H1 (cell line): ENCODE results near the gene LKAAEAR1. TPM values are rescaled to one million over a fixed set of nuclear protein-coding genes. Genes with fewer than 3 reads are reported as not detected.
A peak's percentile ranks its signal among the peaks of the same experiment; 100 is the strongest.

Experiments used
- CTCF ChIA-PET: fragments of 300-600 bp; sonication (Branson Sonifier 250); formaldehyde crosslinking; loops from one replicate; lab custom pipeline; 2021; ENCODE audit not compliant: partially characterized antibody; lab: Charles Lee
- POLR2A ChIA-PET: fragments of 300-600 bp; sonication (Branson Sonifier 250); formaldehyde crosslinking; loops from one replicate; lab custom pipeline; 2021; ENCODE audit warnings: inconsistent platforms; ENCODE audit not compliant: partially characterized antibody; lab: Charles Lee
- DNase-seq, 2 experiments: peaks; one replicate each; pipeline versions ENCODE4 v3.0.0 to v3.0.0-alpha.2; 2010 to 2022; ENCODE audit warnings: low spot score in 2 of 2, low read depth in 1 of 2, mixed read lengths in 1 of 2
- FAIRE-seq: peaks from 2 replicates; lab custom pipeline; 2011; peaks lifted over from hg19 to GRCh38; lab: Jason Lieb, UNC
- H2AFZ ChIP-seq: 2 replicates; pipeline ENCODE4 v1.8.1; 2012; ENCODE audit warnings: low read length, inconsistent platforms
- H2AK5ac ChIP-seq: 2 replicates; pipeline ENCODE4 v1.6.1; 2013; ENCODE audit warnings: low read depth, low read length
- H2BK120ac ChIP-seq: replicated peaks from 2 replicates; pipeline ENCODE3; 2013; ENCODE audit warnings: low read depth, low read length, inconsistent platforms
- H2BK12ac ChIP-seq: 2 replicates; pipeline ENCODE4 v1.6.1; 2013; ENCODE audit warnings: low read depth, low read length
- H2BK15ac ChIP-seq: 2 replicates; pipeline ENCODE4 v1.6.1; 2013; ENCODE audit warnings: low read length
- H2BK20ac ChIP-seq: 2 replicates; pipeline ENCODE4 v1.6.1; 2013; ENCODE audit warnings: low read length
- H2BK5ac ChIP-seq: 2 replicates; pipeline ENCODE4 v1.6.1; 2013; ENCODE audit warnings: low read depth, low read length
- H3K14ac ChIP-seq: 2 replicates; pipeline ENCODE4 v1.6.1; 2013; ENCODE audit warnings: inconsistent platforms; ENCODE audit not compliant: insufficient read length
- H3K18ac ChIP-seq: 2 replicates; pipeline ENCODE4 v1.6.1; 2013; ENCODE audit warnings: low read length; ENCODE audit errors: extremely low read depth
- H3K23ac ChIP-seq: 2 replicates; pipeline ENCODE4 v1.6.1; 2013; ENCODE audit warnings: inconsistent platforms; ENCODE audit not compliant: insufficient read length
- H3K23me2 ChIP-seq: 2 replicates; pipeline ENCODE4 v1.6.1; 2013; ENCODE audit warnings: low read depth, low read length
- H3K27ac ChIP-seq: 2 replicates; pipeline ENCODE4 v1.6.1; 2011; ENCODE audit warnings: low read depth, low read length, inconsistent platforms
- H3K27me3 ChIP-seq, 4 experiments: replicated peaks in 1 of 4; 1 replicate in 1 of 4; 2 replicates in 3 of 4; pipeline versions ENCODE4 v1.6.1 to v1.8.1; 2011 to 2013; ENCODE audit warnings: low read length in 3 of 4, mild to moderate bottlenecking in 3 of 4, inconsistent platforms in 2 of 4, mixed read lengths in 2 of 4, moderate library complexity in 1 of 4; ENCODE audit not compliant: control insufficient read depth in 3 of 4, insufficient read depth in 3 of 4; ENCODE audit errors: extremely low read depth in 1 of 4
- H3K36me3 ChIP-seq, 4 experiments: 2 replicates each; pipeline versions ENCODE4 v1.6.1 to v1.8.1; 2011 to 2013; ENCODE audit warnings: mild to moderate bottlenecking in 4 of 4, low read length in 3 of 4, moderate library complexity in 2 of 4, control low read depth in 1 of 4, inconsistent platforms in 1 of 4; ENCODE audit not compliant: insufficient read depth in 4 of 4, control insufficient read depth in 2 of 4
- H3K4ac ChIP-seq: replicated peaks from 2 replicates; pipeline ENCODE3; 2013; ENCODE audit warnings: low read length, low read depth, mixed read lengths, inconsistent platforms; ENCODE audit not compliant: insufficient read length
- H3K4me1 ChIP-seq, 4 experiments: replicated peaks in 1 of 4; 1 replicate in 1 of 4; 2 replicates in 3 of 4; pipeline versions ENCODE4 v1.6.1 to v1.8.1; 2011 to 2013; ENCODE audit warnings: low read length in 3 of 4, inconsistent platforms in 2 of 4, mixed read lengths in 1 of 4; ENCODE audit not compliant: insufficient read depth in 4 of 4, control insufficient read depth in 3 of 4
- H3K4me2 ChIP-seq, 2 experiments: 2 replicates each; pipeline versions ENCODE4 v1.6.1 to v1.8.1; 2011 to 2013; ENCODE audit warnings: low read depth in 2 of 2, low read length in 2 of 2, control low read depth in 1 of 2, inconsistent platforms in 1 of 2, mild to moderate bottlenecking in 1 of 2; ENCODE audit not compliant: insufficient read depth in 1 of 2
- H3K4me3 ChIP-seq, 4 experiments: fragments of 200-600, 300-600 bp in 1 of 4; sonication (generic), shearing (Covaris generic), sonication (Bioruptor Twin) in 1 of 4; 2 replicates each; pipeline versions ENCODE4 v1.5.1 to v1.8.1; 2011 to 2016; ENCODE audit warnings: low read length in 4 of 4, low read depth in 3 of 4, control low read depth in 2 of 4, inconsistent platforms in 2 of 4, mild to moderate bottlenecking in 2 of 4, mixed read lengths in 1 of 4, moderate library complexity in 1 of 4; ENCODE audit not compliant: insufficient read depth in 2 of 4; ENCODE audit errors: extremely low read depth in 1 of 4
- H3K56ac ChIP-seq: replicated peaks from 2 replicates; pipeline ENCODE3; 2013; ENCODE audit warnings: low read depth, mild to moderate bottlenecking, mixed read lengths, low read length, inconsistent platforms; ENCODE audit not compliant: insufficient read length
- H3K79me1 ChIP-seq: 2 replicates; pipeline ENCODE4 v1.6.1; 2013; ENCODE audit warnings: low read depth, low read length, control low read depth
- H3K79me2 ChIP-seq, 2 experiments: 2 replicates each; pipeline versions ENCODE4 v1.6.1 to v1.8.1; 2012 to 2013; ENCODE audit warnings: low read length in 2 of 2, mild to moderate bottlenecking in 2 of 2, inconsistent platforms in 1 of 2; ENCODE audit not compliant: insufficient read depth in 2 of 2, control insufficient read depth in 1 of 2
- H3K9ac ChIP-seq, 4 experiments: replicated peaks in 1 of 4; 1 replicate in 1 of 4; 2 replicates in 3 of 4; pipeline versions ENCODE4 v1.6.1 to v1.8.1; 2011 to 2013; ENCODE audit warnings: low read depth in 3 of 4, low read length in 3 of 4, control low read depth in 2 of 4, mild to moderate bottlenecking in 2 of 4, moderate library complexity in 2 of 4, inconsistent platforms in 1 of 4; ENCODE audit errors: extremely low read depth in 1 of 4
- H3K9me3 ChIP-seq, 2 experiments: 2 replicates each; pipeline versions ENCODE4 v1.6.1 to v1.8.1; 2012 to 2013; ENCODE audit warnings: mild to moderate bottlenecking in 2 of 2, moderate library complexity in 2 of 2, control low read depth in 1 of 2, inconsistent platforms in 1 of 2, low read depth in 1 of 2, low read length in 1 of 2, mixed read lengths in 1 of 2; ENCODE audit not compliant: insufficient read depth in 2 of 2
- H4K20me1 ChIP-seq, 2 experiments: replicated peaks in 1 of 2; 2 replicates each; pipeline versions ENCODE3 to v1.8.1; 2011 to 2013; ENCODE audit warnings: inconsistent platforms in 2 of 2, low read length in 2 of 2, mild to moderate bottlenecking in 1 of 2; ENCODE audit not compliant: insufficient read depth in 2 of 2, control insufficient read depth in 1 of 2
- H4K5ac ChIP-seq: 2 replicates; pipeline ENCODE4 v1.6.1; 2013; ENCODE audit warnings: low read length, low read depth, mixed read lengths, inconsistent platforms; ENCODE audit not compliant: insufficient read length
- H4K8ac ChIP-seq: 2 replicates; pipeline ENCODE4 v1.8.0; 2013; ENCODE audit warnings: mild to moderate bottlenecking, moderate library complexity, low read length, inconsistent platforms; ENCODE audit not compliant: insufficient read depth; ENCODE audit errors: extremely low read depth
- H4K91ac ChIP-seq: replicated peaks from 2 replicates; pipeline ENCODE3; 2013; ENCODE audit warnings: low read length, mixed read lengths, inconsistent platforms; ENCODE audit not compliant: insufficient read length
- CREB1 ChIP-seq: IDR thresholded peaks from 2 replicates; pipeline ENCODE4 v1.6.1; 2012; ENCODE audit warnings: inconsistent platforms
- CTBP2 ChIP-seq: IDR thresholded peaks from 2 replicates; pipeline ENCODE4 v1.7.0; 2011; ENCODE audit warnings: borderline replicate concordance, mild to moderate bottlenecking, moderate library complexity, mixed read lengths, low read length; ENCODE audit not compliant: insufficient read depth, insufficient read length
- EGR1 ChIP-seq: IDR thresholded peaks from 2 replicates; pipeline ENCODE4 v1.6.1; 2011; ENCODE audit warnings: low read depth, low read length, borderline replicate concordance
- GABPA ChIP-seq: IDR thresholded peaks from 2 replicates; pipeline ENCODE4 v1.6.1; 2011; ENCODE audit warnings: mild to moderate bottlenecking, low read length, moderate library complexity, borderline replicate concordance; ENCODE audit not compliant: insufficient read depth
- KDM1A ChIP-seq: fragments of 200-600, 300-600 bp; sonication (generic); IDR thresholded peaks from 2 replicates; pipeline ENCODE4 v1.7.1; 2016; ENCODE audit warnings: mild to moderate bottlenecking, low read length, borderline replicate concordance
- KDM5A ChIP-seq: fragments of 200-600 bp; IDR thresholded peaks from 2 replicates; pipeline ENCODE4 v1.7.1; 2012; ENCODE audit warnings: mild to moderate bottlenecking, low read length, inconsistent platforms, mixed read lengths
- SIN3A ChIP-seq, 2 experiments: IDR thresholded peaks in 1 of 2; conservative IDR thresholded peaks in 1 of 2; 2 replicates each; pipeline ENCODE4 v1.6.1; 2011 to 2012; ENCODE audit warnings: low read length in 2 of 2, improper control_type of control experiment in 1 of 2, low read depth in 1 of 2, mild to moderate bottlenecking in 1 of 2
- WGBS, 2 experiments: shearing (Covaris generic) in 1 of 2; methylation state at CpG; one replicate each; pipeline versions ENCODE4 v1.1.6 to v1.1.7; 2013 to 2015; ENCODE audit warnings: low lambda C conversion rate in 2 of 2, mixed read lengths in 2 of 2, inconsistent platforms in 1 of 2, low coverage in 1 of 2, missing lambda C conversion rate in 1 of 2; ENCODE audit not compliant: insufficient replicate concordance in 2 of 2, insufficient coverage in 1 of 2, insufficient read length in 1 of 2; ENCODE audit errors: extremely low coverage in 1 of 2, missing lambda C conversion rate in 1 of 2; 5-methylcytosine and 5-hydroxymethylcytosine counted together
- polyA plus RNA-seq, 7 experiments: library from polyadenylated mRNA; depleted of rRNA in 3 of 7; stranded (reverse) in 5 of 7; unstranded in 2 of 7; fragments of >200 nt in 5 of 7; fragments of 200-250 nt in 2 of 7; gene quantifications; 1 replicate in 5 of 7; 2 replicates in 1 of 7; 4 replicates in 1 of 7; pipeline versions ENCODE4 v1.2.1 to v1.2.3, GENCODE V29; 2011 to 2013; ENCODE audit warnings: missing spikeins in 2 of 7, mixed read lengths in 2 of 7
- total RNA-seq: library from RNA; stranded (reverse); fragmentation: NEBNext Ultra II Directional; extraction: Animal tissue kit (Norgen Biotek cat#: 25700); gene quantifications from 2 replicates; pipeline ENCODE4 v1.2.1, GENCODE V29; 2021

LKAAEAR1 gene
- total and polyA plus RNA-seq, 2 of the 8 experiments (the other 6 are each of a cell fraction or from before 2014, with no cell fraction given): 0.41 to 0.53 TPM

DNA sequence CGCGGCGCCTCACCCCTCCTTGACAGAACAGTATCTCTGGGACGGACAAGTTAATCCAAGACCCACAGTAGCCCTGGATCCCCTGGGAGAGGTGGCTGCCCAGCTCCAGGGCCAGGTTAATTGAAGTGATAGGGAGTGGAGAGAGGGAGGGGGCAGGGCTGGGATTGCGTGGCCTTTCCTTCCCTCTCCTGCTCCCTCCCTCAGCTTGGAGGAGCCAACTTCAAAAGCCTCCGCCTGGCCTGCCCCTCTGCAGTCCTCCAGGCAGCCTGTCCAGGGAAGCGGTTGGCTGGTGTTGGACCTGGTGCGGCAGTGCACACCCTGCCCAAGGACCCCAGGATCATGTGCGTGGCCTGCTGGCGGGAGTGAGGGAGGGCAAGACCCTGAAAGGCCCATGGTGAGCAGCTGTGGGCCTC is 48.3 kb downstream of the LKAAEAR1 start, which contains the start of gene C20orf204:
TSS of gene C20orf204 (plus strand) at position 250 of the 413 bp plus-strand sequence. CDS start at position 392, 142 bp downstream.
- peak within 1 kb of the TSS; percentile 4; the same call in 1 of the 2 replicates for H4K8ac ChIP-seq
- no peak within 1 kb of the TSS for H3K14ac ChIP-seq
- peaks cover 4 to 14% (median 7%) of the 10 kb centered on the region in 4 experiments; a peak in 5 of 8 replicates for H3K36me3 ChIP-seq
- H3K27me3 ChIP-seq: peaks cover 8 to 35% (median 27%) of the 10 kb centered on the region in 4 experiments
- H3K23me2 ChIP-seq: peaks cover 3% of the 10 kb centered on the region; the same call in 1 of the 2 replicates
- H2BK5ac ChIP-seq: peak within 1 kb of the TSS; percentile 84
- H4K20me1 ChIP-seq: peaks cover 0 to 3% of the 10 kb centered on the region in 2 experiments
- no peaks in the 10 kb centered on the region for H3K79me2 ChIP-seq
- no peak within 1 kb of the TSS for H3K4ac ChIP-seq
- peak within 1 kb of the TSS; percentile 61; the same call in 1 of the 2 replicates for H2BK20ac ChIP-seq
- H3K4me1 ChIP-seq: peaks cover 0 to 19% (median 15%) of the 10 kb centered on the region in 4 experiments; a peak in 6 of 7 replicates
- 0 out of 2 replicates have a peak within 1 kb of the TSS, but pooled peaks have one; percentile 19 for H3K27ac ChIP-seq
- no peak within 1 kb of the TSS for H3K23ac ChIP-seq
- CTCF ChIA-PET: interaction anchor here (1.1 to 7.3 kb wide), 7 partner anchors 18 to 84 kb away, joined by 3 to 73 read pairs (median 11); partner anchors contain the start of gene PRPF6
- WGBS, 2 experiments: 85% methylated on average over 5 of the region's 10 CpGs; no CpG with 5 or more reads in 1 of the 2 experiments
- H2BK15ac ChIP-seq: no peak within 1 kb of the TSS
- H4K5ac ChIP-seq: peak within 1 kb of the TSS; percentile 47
- POLR2A ChIA-PET: interaction anchor here (1.0 to 1.9 kb wide), 8 partner anchors 8 to 53 kb away, joined by 3 to 8 read pairs (median 4); partner anchors contain the start of gene TCEA2
- no peaks in the 10 kb centered on the region; the same call in 1 of the 2 replicates for H3K79me1 ChIP-seq
- H3K4me3 ChIP-seq: no peak within 1 kb of the TSS; a peak in 1 of 8 replicates
- H2AFZ ChIP-seq: no peak within 1 kb of the TSS
- H2AK5ac ChIP-seq: peak within 1 kb of the TSS; percentile 39; the same call in 1 of the 2 replicates
- no peak within 1 kb of the TSS for H3K9ac ChIP-seq
- peak within 1 kb of the TSS; percentile 42 for H4K91ac ChIP-seq
- H3K9me3 ChIP-seq: no peaks in the 10 kb centered on the region
- FAIRE-seq: no peak
- peak within 1 kb of the TSS in 1 of 2 experiments; percentile 14; a peak in 3 of 4 replicates for H3K4me2 ChIP-seq
- peak within 1 kb of the TSS; percentile 83 for H3K18ac ChIP-seq
- no peak within 1 kb of the TSS for H2BK120ac ChIP-seq
- no peak for DNase-seq
- peak within 1 kb of the TSS; percentile 60; the same call in 1 of the 2 replicates for H2BK12ac ChIP-seq
- H3K56ac ChIP-seq: no peak within 1 kb of the TSS
- no peak for TF ChIP-seq KDM5A
- TF ChIP-seq SIN3A (conservative IDR thresholded peaks at IDR 0.05 in 1 of 2, IDR thresholded peaks at IDR 0.05 in 1 of 2; ENCODE audit: low read depth in 1 of 2, low read length in 2 of 2): peak in 1 of 2 experiments; percentile 51; a peak in 1 of 4 replicates
- peak; percentile 35; the same call in 1 of the 2 replicates for TF ChIP-seq EGR1
- TF ChIP-seq KDM1A: 0 out of 2 replicates have a peak, but pooled peaks have one; percentile 13
- TF ChIP-seq GABPA: no peak
- 0 out of 2 replicates have a peak, but pooled peaks have one; percentile 8 for TF ChIP-seq CREB1
- TF ChIP-seq CTBP2: peak; percentile 81
